Keratinocyte (primary cell): ENCODE measurements around the gene CELF2. TPM values are rescaled to one million over a fixed set of nuclear protein-coding genes. Genes with fewer than 3 reads are reported as not detected.

Experiments
- DNase-seq: peaks from one replicate; pipeline ENCODE4 v3.0.0-alpha.2; 2011; ENCODE audit warnings: low read depth, missing footprints, low spot score
- FAIRE-seq: peaks from 2 replicates; lab custom pipeline; 2011; peaks lifted over from hg19 to GRCh38; lab: Jason Lieb, UNC
- H2AFZ ChIP-seq: 2 replicates; pipeline ENCODE4 v1.6.0; 2012; ENCODE audit warnings: low read length, control low read depth, inconsistent platforms; ENCODE audit not compliant: control insufficient read depth
- H3K27ac ChIP-seq: 2 replicates; pipeline ENCODE4 v1.5.1; 2011; ENCODE audit warnings: low read length; ENCODE audit not compliant: control insufficient read depth, insufficient read depth
- H3K27me3 ChIP-seq: 3 replicates; pipeline ENCODE4 v1.6.0; 2011; ENCODE audit warnings: low read length; ENCODE audit not compliant: control insufficient read depth, insufficient read depth; ENCODE audit errors: extremely low read depth
- H3K36me3 ChIP-seq, 2 experiments: 2 replicates in 1 of 2; 3 replicates in 1 of 2; pipeline ENCODE4 v1.5.1; 2011; ENCODE audit warnings: low read length in 2 of 2, mild to moderate bottlenecking in 1 of 2; ENCODE audit not compliant: control insufficient read depth in 2 of 2, insufficient read depth in 2 of 2; ENCODE audit errors: extremely low read depth in 1 of 2
- H3K4me1 ChIP-seq: 3 replicates; pipeline ENCODE4 v1.5.1; 2011; ENCODE audit warnings: low read length; ENCODE audit not compliant: control insufficient read depth, insufficient read depth; ENCODE audit errors: extremely low read depth
- H3K4me2 ChIP-seq: 3 replicates; pipeline ENCODE4 v1.6.0; 2011; ENCODE audit warnings: low read depth, low read length; ENCODE audit not compliant: control insufficient read depth, insufficient read depth; ENCODE audit errors: extremely low read depth
- H3K4me3 ChIP-seq, 3 experiments: fragments of 200-600 bp in 1 of 3; sonication (generic) in 1 of 3; 2 replicates in 2 of 3; 3 replicates in 1 of 3; pipeline ENCODE4 v1.5.1; 2011 to 2016; ENCODE audit warnings: low read length in 3 of 3, mild to moderate bottlenecking in 3 of 3, control low read depth in 2 of 3, inconsistent platforms in 1 of 3, low read depth in 1 of 3, mixed read lengths in 1 of 3, mixed run types in 1 of 3, moderate library complexity in 1 of 3; ENCODE audit not compliant: control insufficient read depth in 2 of 3, insufficient read depth in 2 of 3; ENCODE audit errors: extremely low read depth in 1 of 3
- H3K79me2 ChIP-seq: 2 replicates; pipeline ENCODE4 v1.6.0; 2012; ENCODE audit warnings: low read length; ENCODE audit not compliant: control insufficient read depth, insufficient read depth
- H3K9ac ChIP-seq: 3 replicates; pipeline ENCODE4 v1.6.0; 2011; ENCODE audit warnings: low read length; ENCODE audit not compliant: control insufficient read depth, insufficient read depth; ENCODE audit errors: extremely low read depth
- H3K9me1 ChIP-seq: 3 replicates; pipeline ENCODE4 v1.6.0; 2011; ENCODE audit warnings: low read length; ENCODE audit not compliant: control insufficient read depth, insufficient read depth; ENCODE audit errors: extremely low read depth
- H3K9me3 ChIP-seq: 2 replicates; pipeline ENCODE4 v1.5.1; 2012; ENCODE audit warnings: low read depth, low read length; ENCODE audit not compliant: control insufficient read depth
- H4K20me1 ChIP-seq: 3 replicates; pipeline ENCODE4 v1.6.0; 2011; ENCODE audit warnings: low read length; ENCODE audit not compliant: control insufficient read depth, insufficient read depth; ENCODE audit errors: extremely low read depth
- EZH2 ChIP-seq: IDR thresholded peaks from one replicate; pipeline ENCODE4 v1.6.1; 2012; ENCODE audit warnings: inconsistent platforms, mild to moderate bottlenecking, low read length, moderate library complexity
- dilution Hi-C: fragments of 300-500 bp; cut with MboI; formaldehyde crosslinking; loops from one replicate; pipeline ENCODE4 v1.7.0; 2020; ENCODE audit warnings: low sequenced_read_pairs; ENCODE audit not compliant: extremely low pct_ligation_motif_present
- polyA plus RNA-seq, 5 experiments: library from polyadenylated mRNA; depleted of rRNA in 3 of 5; stranded (reverse) in 3 of 5; stranded (forward) in 1 of 5; unstranded in 1 of 5; fragments of >200 nt; gene quantifications; 1 replicate in 1 of 5; 2 replicates in 3 of 5; 3 replicates in 1 of 5; pipeline versions ENCODE4 v1.2.1 to v1.2.3, GENCODE V29; 2011 to 2012; ENCODE audit warnings: missing spikeins in 2 of 5, low read depth in 1 of 5, low replicate concordance in 1 of 5
- TF ChIP-seq, protein P1 (sequence below), 3 experiments: IDR thresholded peaks in 1 of 3; conservative IDR thresholded peaks in 1 of 3; optimal IDR thresholded peaks in 1 of 3; 2 replicates in 2 of 3; 3 replicates in 1 of 3; pipeline versions ENCODE3 to v1.5.1; 2011; ENCODE audit warnings: low read length in 3 of 3, mild to moderate bottlenecking in 3 of 3, moderate library complexity in 2 of 3, control low read depth in 1 of 3, inconsistent platforms in 1 of 3; ENCODE audit not compliant: insufficient read depth in 2 of 3; ENCODE audit errors: extremely low read depth in 1 of 3

CELF2 gene
- polyA plus RNA-seq, 1 donor (not counting 4 experiments of a cell fraction or from before 2014, with no cell fraction given): 9.8 TPM

DNA sequence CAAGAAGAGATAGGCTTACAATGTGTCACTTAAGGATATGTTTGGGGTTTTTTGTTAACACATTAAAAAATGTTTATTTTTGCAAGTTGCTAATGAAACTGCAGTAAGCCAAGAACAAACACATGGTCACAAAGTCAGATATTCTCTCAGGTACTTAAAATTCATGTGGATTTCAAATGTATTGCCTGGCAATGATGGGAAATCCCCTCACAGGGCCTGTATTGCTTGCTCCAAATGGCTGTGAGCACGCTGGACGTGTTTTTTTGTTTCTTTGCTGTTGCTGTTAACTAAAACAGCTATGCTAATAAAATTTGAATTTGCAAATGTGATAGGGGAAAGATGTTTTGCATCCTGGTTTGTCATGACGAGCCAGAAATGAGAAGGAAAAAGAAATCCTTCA lies 3.8 kb upstream of the CELF2 start:
- Histone ChIP-seq H3K4me1 (peaks cover 12% of the 10 kb centered on the region), H3K79me2 (no peaks in the 10 kb centered on the region), H3K9me3 (no peaks in the 10 kb centered on the region), H3K27me3 (peaks cover 3% of the 10 kb centered on the region), H3K27ac (no peak overlapping the region), H2AFZ (no peak overlapping the region), H3K4me2 (no peak overlapping the region), H3K9me1 (no peaks in the 10 kb centered on the region), H3K36me3 (no peaks in the 10 kb centered on the region), H4K20me1 (no peaks in the 10 kb centered on the region), H3K4me3 (no peak overlapping the region), H3K9ac (no peak overlapping the region)
- no peak for FAIRE-seq
- dilution Hi-C loops: no loop called here
- no peak for DNase-seq
- no peak for TF ChIP-seq EZH2
- TF ChIP-seq, protein P1, sequence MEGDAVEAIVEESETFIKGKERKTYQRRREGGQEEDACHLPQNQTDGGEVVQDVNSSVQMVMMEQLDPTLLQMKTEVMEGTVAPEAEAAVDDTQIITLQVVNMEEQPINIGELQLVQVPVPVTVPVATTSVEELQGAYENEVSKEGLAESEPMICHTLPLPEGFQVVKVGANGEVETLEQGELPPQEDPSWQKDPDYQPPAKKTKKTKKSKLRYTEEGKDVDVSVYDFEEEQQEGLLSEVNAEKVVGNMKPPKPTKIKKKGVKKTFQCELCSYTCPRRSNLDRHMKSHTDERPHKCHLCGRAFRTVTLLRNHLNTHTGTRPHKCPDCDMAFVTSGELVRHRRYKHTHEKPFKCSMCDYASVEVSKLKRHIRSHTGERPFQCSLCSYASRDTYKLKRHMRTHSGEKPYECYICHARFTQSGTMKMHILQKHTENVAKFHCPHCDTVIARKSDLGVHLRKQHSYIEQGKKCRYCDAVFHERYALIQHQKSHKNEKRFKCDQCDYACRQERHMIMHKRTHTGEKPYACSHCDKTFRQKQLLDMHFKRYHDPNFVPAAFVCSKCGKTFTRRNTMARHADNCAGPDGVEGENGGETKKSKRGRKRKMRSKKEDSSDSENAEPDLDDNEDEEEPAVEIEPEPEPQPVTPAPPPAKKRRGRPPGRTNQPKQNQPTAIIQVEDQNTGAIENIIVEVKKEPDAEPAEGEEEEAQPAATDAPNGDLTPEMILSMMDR (optimal IDR thresholded peaks at IDR 0.05 in 1 of 3, IDR thresholded peaks at IDR 0.05 in 1 of 3, conservative IDR thresholded peaks at IDR 0.05 in 1 of 3; ENCODE audit: extremely low read depth in 1 of 3, insufficient read depth in 2 of 3, low read length in 3 of 3): no peak

GRCh38 chr10:11014671-11015445 lies 2.8 kb upstream of the CELF2 start:
- Histone ChIP-seq H3K79me2 (no peaks in the 10 kb centered on the region), H3K9me3 (no peaks in the 10 kb centered on the region), H3K27me3 (peaks cover 3% of the 10 kb centered on the region), H3K4me1 (peaks cover 12% of the 10 kb centered on the region), H3K9me1 (no peaks in the 10 kb centered on the region), H3K4me2 (no peak overlapping the region), H3K9ac (no peak overlapping the region), H2AFZ (no peak overlapping the region), H3K4me3 (no peak overlapping the region), H3K36me3 (no peaks in the 10 kb centered on the region), H4K20me1 (no peaks in the 10 kb centered on the region), H3K27ac (no peak overlapping the region)
- no peak for TF ChIP-seq EZH2
- TF ChIP-seq, protein P1 (optimal IDR thresholded peaks at IDR 0.05 in 1 of 3, IDR thresholded peaks at IDR 0.05 in 1 of 3, conservative IDR thresholded peaks at IDR 0.05 in 1 of 3; ENCODE audit: extremely low read depth in 1 of 3, insufficient read depth in 2 of 3, low read length in 3 of 3): no peak
- DNase-seq (no peak), FAIRE-seq (no peak)
- dilution Hi-C loops: no loop called here
